ENCODE measurements around the gene GPR162.

Gene GPR162

DNA sequence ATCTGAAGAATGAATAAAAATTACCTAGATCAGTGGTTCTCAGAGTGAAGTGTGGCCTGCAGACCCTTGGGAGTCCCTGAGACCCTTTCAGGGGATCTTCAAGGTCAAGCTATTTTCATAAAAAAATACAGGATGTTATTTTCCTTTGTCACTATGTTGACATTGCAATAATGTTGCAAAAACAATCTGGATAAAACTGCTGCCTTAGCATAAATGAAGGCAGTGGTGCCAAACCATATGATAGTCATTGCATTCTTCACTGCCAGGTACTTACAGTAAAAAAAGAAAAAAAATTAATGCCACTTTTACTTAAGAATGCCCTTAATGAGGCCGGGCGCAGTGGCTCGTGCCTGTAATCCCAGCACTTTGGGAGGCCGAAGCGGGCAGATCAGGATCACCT, 34.3 kb upstream of the GPR162 start:
- DNase-seq (ENCODE audit: low read depth in 2 of 2) = no peak

- DNase-seq (ENCODE audit: low read depth in 2 of 2) = no peak
Measured at GRCh38 chr12:6788972-6789924, 32.4 kb upstream of the GPR162 start, which contains the start of gene CD4. CD4 (plus strand) TSS chr12:6789528; CDS start chr12:6800139, 10,611 bp downstream.

DNA sequence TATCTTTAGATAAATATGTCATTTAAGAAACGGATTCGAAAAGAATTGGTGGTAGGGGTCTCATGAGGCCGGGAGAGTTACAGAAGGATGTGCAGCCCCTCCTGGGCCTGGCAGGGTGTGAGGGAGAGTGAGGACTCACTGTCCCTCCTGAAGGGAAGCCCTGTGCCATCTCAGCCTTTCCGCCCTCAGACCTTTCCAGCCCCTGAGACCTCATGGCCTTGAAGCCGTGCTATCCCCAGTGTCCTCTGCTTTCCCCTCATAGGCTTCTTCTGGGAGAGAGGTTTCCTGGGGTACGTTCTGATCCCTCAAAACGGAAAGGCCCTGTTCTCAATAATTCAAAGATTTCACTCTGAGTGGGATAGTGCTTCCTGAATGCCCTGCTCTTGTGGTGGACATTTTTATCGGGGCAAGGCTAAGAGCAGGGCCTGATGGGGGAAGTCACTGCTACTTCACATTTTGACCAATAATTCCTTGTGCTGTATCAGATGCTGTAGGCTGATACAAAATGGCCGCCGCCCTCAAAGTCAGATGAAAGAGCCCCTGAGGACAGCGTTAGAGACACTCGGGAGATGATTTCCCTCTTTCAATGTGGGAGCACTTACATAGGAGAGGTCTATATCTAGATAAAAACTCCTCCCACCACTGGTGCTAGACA, 31.0 kb upstream of the GPR162 start:
- no peak for DNase-seq (ENCODE audit: low read depth in 2 of 2)

- DNase-seq (ENCODE audit: low read depth in 2 of 2) = no peak
Measured at GRCh38 chr12:6791931-6792520, 29.6 kb upstream of the GPR162 start.

DNA sequence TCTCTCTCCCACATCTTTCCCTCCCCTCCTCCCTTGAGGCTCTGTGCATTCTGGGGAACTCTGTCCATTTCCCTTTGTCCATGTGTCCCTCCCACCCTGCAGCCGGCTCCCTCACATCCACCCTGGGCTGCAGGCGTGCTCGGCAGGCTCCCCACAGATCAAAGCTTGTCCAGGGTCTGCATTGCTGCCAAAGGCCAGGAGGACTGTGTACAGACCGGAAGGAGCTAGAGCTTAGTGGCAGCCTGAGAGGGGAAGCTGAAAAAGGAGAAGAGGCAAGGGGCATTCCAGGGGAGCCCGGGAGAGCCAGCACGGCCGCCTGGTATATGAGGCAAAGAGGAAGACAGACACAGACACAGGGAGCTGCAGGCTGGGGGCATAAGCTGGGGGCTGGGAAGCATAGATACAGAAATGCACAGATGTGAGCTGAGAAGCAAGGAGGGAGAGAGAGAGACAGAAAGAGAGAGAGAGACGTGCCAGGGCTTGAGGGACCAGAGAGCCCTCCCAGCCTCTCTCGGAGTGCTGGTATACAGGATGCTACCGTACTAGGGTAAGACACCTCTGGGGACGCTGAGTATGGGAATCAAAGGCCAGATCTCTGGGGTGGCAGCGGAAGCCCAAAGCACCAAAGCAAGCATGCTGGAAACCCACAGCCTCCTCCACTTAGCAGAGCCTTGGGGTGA, 29.0 kb upstream of the GPR162 start:
- no peak for DNase-seq (ENCODE audit: low read depth in 2 of 2)

GRCh38 chr12:6795088-6795487, 26.5 kb upstream of the GPR162 start:
- no peak for DNase-seq (ENCODE audit: low read depth in 2 of 2)

GRCh38 chr12:6796576-6796975, 25.0 kb upstream of the GPR162 start:
- no peak for DNase-seq (ENCODE audit: low read depth in 2 of 2)

DNA sequence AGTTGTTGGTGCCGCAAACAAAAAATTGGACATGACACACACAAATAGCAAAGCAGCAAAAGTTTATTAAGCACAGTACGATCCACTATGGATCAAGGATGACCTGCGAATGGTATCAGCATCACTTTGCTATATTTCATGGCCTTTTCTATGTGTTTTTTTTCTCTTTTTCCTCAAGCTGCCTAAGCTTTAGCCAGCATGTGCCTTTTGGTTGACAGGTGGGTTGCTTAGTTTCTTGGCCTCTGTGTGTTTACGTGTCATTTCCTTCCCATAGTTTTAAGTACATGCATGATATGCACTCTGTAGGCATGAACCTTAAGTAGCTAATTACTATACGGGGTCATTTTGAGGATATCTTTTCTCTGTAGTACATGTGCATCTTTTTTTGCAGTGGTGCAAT, 22.5 kb upstream of the GPR162 start:
- DNase-seq (ENCODE audit: low read depth in 2 of 2) = no peak

- no peak for DNase-seq (ENCODE audit: low read depth in 2 of 2)
Measured at GRCh38 chr12:6807170-6807569, 14.5 kb upstream of the GPR162 start.

DNA sequence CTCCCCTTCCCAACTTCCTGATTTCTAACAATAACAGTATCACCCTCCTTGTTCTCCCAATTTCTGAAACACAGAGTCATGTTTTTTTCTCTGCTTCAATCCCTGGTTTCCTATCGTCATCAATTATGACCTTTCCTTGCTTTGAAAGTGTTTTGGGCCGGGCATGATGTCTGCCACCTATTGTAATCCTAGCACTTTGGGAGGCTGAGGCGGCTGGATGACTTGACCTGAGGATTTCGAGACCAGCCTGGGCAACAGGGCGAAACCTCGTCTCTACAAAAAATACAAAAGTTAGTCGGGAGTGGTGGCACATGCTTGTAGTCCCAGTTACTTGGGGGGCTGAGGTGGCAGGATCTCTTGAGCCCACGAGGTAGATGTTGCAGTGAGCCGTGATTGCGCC, 12.6 kb upstream of the GPR162 start:
- no peak for DNase-seq (ENCODE audit: low read depth in 2 of 2)

GRCh38 chr12:6810758-6811157, 10.9 kb upstream of the GPR162 start:
- DNase-seq (ENCODE audit: low read depth in 2 of 2) = no peak

- no peak for DNase-seq (ENCODE audit: low read depth in 2 of 2)
Measured at GRCh38 chr12:6813363-6813762, 8.3 kb upstream of the GPR162 start.

DNA sequence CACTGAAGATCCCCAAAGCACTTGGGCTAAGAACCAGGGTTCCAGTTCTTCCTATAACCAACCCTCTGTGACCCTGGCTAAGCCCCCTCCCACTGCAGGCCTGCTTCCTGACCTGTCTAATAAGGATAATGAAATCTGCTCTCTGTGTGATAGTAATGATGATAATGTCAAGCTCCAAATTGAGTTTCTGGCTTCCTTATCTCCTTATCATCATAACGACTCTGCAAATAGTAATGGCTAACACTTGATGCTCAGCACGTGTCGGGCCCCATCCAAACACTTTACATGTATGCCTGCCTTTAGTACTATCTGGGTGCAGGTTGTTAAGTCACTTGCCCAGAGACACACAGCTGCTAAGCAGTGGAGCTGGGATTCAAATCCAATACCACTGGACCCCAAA, 5.0 kb upstream of the GPR162 start:
- no peak for DNase-seq (ENCODE audit: low read depth in 2 of 2)

DNA sequence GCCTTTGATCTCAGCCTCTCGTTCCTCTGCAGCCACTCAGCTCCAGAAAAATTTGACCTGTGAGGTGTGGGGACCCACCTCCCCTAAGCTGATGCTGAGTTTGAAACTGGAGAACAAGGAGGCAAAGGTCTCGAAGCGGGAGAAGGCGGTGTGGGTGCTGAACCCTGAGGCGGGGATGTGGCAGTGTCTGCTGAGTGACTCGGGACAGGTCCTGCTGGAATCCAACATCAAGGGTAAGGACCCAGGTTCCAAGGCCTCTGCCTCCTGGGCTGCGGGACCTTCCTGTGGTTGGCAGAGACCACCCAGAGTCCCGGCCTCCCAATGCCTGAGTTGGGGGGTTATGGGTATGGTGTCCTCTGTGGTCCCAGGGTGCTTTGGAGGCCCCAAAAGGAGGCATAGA, 4.5 kb upstream of the GPR162 start:
- no peak for DNase-seq (ENCODE audit: low read depth in 2 of 2)

- DNase-seq (ENCODE audit: low read depth in 2 of 2) = no peak
Measured at GRCh38 chr12:6817662-6818157, 3.9 kb upstream of the GPR162 start.

- no peak for DNase-seq (ENCODE audit: low read depth in 2 of 2)
Measured at GRCh38 chr12:6818222-6818621, 3.4 kb upstream of the GPR162 start.

- no peak for DNase-seq (ENCODE audit: low read depth in 2 of 2)
Measured at GRCh38 chr12:6818645-6819044, 3.0 kb upstream of the GPR162 start.

GRCh38 chr12:6819106-6820030, 2.3 kb upstream of the GPR162 start:
- no peak for DNase-seq (ENCODE audit: low read depth in 2 of 2)

DNA sequence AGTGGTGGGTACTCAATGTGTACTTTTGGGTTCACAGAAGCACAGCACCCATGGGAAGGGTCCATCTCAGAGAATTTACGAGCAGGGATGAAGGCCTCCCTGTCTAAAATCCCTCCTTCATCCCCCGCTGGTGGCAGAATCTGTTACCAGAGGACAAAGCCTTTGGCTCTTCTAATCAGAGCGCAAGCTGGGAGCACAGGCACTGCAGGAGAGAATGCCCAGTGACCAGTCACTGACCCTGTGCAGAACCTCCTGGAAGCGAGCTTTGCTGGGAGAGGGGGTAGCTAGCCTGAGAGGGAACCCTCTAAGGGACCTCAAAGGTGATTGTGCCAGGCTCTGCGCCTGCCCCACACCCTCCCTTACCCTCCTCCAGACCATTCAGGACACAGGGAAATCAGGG, 1.5 kb upstream of the GPR162 start:
- DNase-seq (ENCODE audit: low read depth in 2 of 2) = no peak

GRCh38 chr12:6822426-6823135, 960 bp downstream of the GPR162 start:
- DNase-seq (ENCODE audit: low read depth in 2 of 2) = no peak
